GM12875 (cell line): ENCODE data around the gene LAMA2.

Experiments
- H3K4me3 ChIP-seq: one replicate; pipeline ENCODE4 v1.5.1; 2011; ENCODE audit warnings: low read depth, low read length, control low read depth
- TF ChIP-seq, protein P1 (sequence below): IDR thresholded peaks from 2 replicates; pipeline ENCODE4 v1.5.1; 2011; ENCODE audit warnings: low read depth, mild to moderate bottlenecking, control low read depth, inconsistent platforms, low read length, moderate library complexity, borderline replicate concordance; ENCODE audit not compliant: insufficient read depth

Gene LAMA2

DNA sequence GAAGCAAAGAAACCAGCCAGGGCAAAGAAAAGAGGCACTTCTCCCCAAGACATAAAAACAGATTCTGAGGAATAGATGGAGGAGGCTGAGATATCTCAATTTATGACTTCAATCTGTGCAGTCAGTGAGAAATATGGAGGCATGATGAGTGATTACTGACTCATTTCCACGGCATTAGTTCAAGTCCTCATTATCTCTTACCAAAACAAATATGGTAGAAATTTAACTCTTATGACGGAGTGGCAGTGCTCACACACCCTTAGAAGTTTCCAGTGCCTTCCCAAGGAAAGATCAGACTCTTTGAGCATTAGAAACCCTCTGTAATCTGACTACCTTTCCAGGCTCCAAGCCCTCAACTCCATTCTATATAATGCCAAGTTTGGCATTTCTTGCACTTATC, 463.0 kb downstream of the LAMA2 start:
- H3K4me3 ChIP-seq: no peak overlapping the region
- TF ChIP-seq, protein P1, sequence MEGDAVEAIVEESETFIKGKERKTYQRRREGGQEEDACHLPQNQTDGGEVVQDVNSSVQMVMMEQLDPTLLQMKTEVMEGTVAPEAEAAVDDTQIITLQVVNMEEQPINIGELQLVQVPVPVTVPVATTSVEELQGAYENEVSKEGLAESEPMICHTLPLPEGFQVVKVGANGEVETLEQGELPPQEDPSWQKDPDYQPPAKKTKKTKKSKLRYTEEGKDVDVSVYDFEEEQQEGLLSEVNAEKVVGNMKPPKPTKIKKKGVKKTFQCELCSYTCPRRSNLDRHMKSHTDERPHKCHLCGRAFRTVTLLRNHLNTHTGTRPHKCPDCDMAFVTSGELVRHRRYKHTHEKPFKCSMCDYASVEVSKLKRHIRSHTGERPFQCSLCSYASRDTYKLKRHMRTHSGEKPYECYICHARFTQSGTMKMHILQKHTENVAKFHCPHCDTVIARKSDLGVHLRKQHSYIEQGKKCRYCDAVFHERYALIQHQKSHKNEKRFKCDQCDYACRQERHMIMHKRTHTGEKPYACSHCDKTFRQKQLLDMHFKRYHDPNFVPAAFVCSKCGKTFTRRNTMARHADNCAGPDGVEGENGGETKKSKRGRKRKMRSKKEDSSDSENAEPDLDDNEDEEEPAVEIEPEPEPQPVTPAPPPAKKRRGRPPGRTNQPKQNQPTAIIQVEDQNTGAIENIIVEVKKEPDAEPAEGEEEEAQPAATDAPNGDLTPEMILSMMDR: no peak

DNA sequence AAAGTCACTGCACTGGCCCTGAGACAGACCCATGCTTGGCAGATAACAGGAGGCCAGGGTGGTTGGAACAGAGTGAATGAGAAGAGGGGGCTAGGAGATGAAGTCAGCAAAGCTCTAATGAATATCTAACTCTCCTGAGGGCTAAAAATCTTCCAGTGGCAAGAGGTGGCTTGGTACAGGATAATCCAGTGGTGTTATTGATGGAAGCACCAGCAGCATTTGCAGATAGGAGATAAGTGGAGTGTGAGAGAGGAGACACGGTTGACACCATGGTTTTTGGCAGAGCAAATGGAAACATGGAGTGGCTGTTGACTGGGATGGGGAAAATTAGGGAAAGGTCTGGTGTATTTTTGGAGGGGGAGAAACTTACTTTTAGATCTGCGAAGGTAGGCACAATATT, 464.0 kb downstream of the LAMA2 start:
- TF ChIP-seq, protein P1: no peak
- no peak overlapping the region for H3K4me3 ChIP-seq

DNA sequence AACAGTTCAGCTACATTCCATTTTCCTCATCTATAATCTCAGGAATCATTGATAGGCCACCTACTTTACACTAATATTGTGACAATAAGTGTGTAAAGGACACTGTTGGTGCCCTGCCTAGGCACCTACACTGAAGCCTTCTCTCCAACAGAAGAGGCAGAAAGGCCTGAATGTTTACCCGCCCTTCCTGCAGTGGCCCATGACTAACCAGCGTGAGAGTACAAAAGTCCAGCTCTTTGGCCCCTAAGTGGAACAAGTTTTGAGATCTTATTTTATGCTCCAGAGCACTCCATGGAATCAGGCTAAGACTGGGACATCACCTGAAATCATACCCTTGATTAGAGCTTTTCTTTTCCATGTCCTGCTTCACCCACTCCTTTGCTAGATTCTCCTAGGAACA, 467.3 kb downstream of the LAMA2 start:
- no peak overlapping the region for H3K4me3 ChIP-seq
- TF ChIP-seq, protein P1: no peak

DNA sequence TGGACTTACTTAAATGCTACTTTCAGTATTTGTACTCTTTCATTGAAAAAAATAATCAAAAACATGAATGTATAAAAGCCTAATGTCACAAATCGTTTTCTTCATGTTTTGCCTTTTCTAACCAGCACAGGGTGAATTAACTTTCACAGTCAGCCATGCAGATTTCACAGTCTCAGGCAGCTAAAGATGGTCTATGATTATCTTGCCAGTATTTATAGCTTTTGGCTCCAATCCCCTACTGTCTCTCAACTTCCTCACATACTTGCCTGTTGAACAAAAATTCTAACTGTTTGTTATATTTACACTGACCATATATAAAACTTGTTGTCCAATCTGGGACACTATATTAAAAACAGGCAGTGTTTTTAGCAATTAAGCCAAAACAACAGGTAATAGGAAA, 468.9 kb downstream of the LAMA2 start:
- TF ChIP-seq, protein P1: no peak
- no peak overlapping the region for H3K4me3 ChIP-seq

DNA sequence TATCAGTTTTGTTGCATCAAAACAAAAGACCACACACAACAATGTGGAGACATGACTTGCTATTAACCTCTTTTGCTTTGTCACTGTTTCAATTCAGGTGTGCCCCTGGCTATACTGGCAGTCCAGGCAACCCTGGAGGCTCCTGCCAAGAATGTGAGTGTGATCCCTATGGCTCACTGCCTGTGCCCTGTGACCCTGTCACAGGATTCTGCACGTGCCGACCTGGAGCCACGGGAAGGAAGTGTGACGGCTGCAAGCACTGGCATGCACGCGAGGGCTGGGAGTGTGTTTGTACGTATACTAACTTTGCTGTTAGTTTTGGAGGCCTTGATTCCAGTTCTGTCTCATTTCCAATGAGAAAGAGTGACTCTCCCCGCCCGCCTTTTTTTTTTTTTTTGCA, 470.1 kb downstream of the LAMA2 start:
- H3K4me3 ChIP-seq: no peak overlapping the region
- TF ChIP-seq, protein P1: no peak

DNA sequence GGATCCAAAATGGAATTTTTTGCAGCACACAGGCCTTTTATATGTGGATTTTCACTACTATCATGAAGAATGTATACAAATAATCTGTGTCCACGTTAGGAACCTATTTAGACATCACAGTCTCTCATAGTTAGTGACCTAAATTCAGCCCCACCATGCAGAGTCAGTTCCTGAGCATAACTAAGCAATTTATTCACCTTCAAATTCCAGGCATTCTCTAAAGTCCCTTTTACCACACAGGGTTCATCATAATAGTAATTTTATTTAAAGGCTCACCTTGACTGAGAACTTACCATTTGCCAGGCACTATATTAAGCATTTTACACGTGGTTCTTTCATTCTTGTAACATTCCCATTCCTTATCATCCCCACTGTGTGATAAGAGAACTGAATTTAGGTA, 473.2 kb downstream of the LAMA2 start:
- TF ChIP-seq, protein P1: no peak
- H3K4me3 ChIP-seq: no peak overlapping the region

DNA sequence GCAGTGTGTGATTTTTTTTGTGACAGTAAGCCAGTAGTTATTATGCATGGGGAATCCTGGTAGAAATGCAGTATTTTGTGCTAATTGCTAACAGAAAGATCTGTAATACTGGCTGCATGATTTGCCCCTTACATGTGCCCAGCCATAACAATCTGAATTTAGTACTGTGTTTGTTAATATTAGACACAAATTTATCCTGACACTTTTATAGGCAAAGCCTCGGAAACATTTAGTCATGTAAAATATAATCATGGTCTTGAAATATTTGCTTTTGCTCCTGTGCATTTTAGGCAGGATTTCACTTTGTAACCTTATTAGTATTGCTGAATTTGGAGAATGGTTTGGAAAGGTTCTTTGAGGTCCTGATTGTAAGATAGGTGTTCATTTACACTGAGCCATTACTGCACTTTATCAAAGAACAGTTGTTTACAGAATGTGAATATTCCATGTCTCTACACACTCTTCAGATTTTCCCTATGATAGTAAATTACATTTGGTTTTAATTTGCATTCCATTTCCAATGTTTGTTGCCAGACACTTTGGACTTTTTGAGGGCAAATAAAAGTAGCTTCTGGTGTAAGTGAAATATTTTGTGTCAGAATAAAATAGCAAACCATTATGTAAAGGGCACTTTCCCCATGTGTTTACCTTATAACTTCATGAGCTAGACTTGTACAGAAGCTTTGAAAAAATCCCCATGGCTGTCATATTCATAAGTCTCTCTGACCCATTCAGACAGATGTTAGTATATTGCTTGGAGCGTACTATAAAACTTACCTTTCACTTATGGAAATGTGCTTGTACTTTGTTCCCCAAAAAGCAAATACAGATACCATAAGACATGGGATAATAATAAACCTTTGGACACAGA, 477.1 kb downstream of the LAMA2 start:
- TF ChIP-seq, protein P1: no peak
- no peak overlapping the region for H3K4me3 ChIP-seq
